HG02973 (cell line): Measurements from ENCODE around the gene GIMAP5.

Experiments used
- ATAC-seq: cut with Tn5 transposase; IDR thresholded peaks from one replicate; pipeline ENCODE4 v1.9.1; 2021; ENCODE audit warnings: moderate library complexity; ENCODE audit not compliant: unreplicated experiment

The GIMAP5 gene

DNA sequence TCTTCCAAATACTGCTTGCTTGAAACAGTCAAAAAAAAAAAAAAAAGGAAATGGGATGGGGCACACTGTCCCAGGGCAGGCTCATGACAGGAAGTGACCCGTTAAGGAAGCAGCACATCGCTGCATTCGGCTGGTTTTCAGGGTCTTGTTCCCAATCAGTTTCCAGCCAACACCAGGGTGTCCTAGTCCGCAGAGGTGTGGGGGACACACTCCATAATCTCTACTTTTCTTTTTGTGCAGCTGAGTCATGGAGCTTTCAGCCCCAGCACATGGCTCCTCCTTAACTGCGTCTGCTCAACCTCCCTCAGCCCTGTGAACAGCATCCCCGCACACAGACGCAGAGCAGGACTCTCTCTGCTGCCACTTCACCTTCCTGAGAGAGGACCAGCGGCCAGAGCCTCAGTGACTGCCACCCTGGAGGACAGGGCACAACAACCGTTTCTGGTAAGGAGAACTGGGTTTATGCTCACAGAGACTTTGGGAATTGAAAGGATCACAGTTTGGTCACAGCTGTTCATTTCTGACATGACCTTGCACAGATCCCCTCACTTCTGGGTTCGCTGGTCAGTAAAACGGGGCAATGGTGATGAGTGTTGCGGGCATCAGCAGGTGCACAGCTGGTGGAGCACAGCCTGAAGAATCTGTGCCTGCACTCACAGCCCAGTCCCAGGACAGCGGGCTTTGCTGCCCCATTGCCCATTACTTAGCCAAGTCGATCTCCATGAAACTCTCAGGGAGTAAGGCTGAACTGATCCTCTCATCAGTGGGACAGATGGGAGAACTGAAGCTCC is at the start of gene GIMAP5:
GIMAP5 (plus strand) TSS at position 154 of the 791 bp plus-strand sequence. CDS start 3,467 bp downstream, outside the sequence.
- no peak for ATAC-seq

DNA sequence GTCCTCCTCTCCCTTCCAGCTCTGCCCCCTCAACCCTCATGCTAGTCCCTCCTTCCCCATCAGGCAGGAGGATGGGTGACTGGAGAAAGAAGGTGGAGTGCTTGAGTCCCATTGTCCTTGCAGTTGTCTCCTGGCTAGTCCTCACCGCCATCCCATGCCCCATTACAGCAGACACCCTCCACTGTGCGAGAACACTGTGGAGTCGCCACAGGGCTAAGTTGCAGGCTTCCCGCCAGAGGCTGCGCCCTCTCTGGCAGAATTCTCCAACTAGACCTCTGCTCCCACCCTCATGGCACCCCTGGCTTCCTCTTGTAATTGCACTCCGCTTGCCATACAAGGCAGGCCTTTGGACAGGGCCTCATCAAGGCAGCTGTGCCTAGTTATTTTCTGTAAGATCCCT is 48.6 kb upstream of the GIMAP5 start:
- ATAC-seq, result no peak

GRCh38 chr7:150695654-150696053 is 41.6 kb upstream of the GIMAP5 start:
- ATAC-seq, result no peak

GRCh38 chr7:150703209-150703608 is 34.0 kb upstream of the GIMAP5 start:
- no peak for ATAC-seq

DNA sequence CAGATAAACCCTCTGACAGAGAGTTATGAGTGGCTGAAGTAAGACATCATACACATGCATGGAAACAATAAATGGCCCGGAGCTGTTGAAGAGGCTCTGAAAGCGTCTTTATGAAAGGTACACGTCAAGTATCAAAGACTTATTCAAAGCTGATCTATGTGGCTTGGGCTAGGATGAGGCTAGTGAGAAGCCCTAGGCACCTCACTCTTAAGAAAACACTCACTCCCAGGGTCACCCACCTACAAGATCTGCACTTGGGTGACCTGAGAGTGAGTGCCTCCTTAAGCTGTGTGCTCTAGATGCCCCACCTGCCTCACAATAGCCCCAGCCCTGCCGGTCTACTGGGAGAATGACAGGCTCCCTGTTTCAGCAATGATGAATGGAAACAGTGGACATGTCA is 21.9 kb upstream of the GIMAP5 start:
- no peak for ATAC-seq

DNA sequence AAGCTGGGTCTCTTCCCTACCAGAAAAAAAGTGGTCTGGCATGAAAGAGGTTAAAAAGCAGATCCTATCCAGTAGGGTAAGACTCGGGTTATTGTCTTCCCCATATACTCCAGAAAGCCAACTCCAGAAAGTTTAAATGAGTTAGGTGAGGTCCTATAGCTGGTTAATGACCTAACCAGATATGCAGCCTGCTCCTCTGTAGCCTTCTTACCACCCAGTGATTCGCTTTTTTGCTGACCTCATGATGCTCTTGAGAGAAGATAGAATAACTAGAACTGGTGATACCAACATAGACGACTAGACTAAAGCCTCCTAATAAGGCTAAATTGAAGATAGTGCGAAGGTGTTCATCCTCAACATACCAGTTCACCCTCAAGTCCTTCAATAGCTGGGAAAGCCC is 21.5 kb upstream of the GIMAP5 start:
- ATAC-seq, result no peak

DNA sequence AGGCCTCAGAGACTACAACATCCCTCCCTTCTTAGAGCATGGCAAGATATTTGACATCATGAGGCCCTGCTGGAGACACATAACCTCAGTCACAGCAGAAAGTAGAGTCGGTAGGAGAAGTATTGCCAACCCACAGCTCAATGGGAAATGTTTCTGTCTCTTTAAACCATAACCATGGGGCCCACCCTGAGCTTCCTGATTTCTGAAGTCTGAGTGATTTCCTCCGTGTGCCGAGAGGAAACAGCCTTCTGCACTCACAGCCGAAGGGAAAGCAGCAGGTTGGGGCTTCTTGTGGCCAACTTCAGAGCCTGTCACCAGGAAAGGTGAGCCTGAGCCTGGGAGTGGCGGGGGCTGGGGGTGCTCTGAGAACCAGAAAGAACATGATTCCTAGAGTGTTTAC is 20.9 kb upstream of the GIMAP5 start, which contains the start of gene GIMAP1:
GIMAP1 (plus strand) TSS at position 246 of the 400 bp plus-strand sequence. CDS start 2,435 bp downstream, outside the sequence.
- peak; percentile 66 for ATAC-seq

DNA sequence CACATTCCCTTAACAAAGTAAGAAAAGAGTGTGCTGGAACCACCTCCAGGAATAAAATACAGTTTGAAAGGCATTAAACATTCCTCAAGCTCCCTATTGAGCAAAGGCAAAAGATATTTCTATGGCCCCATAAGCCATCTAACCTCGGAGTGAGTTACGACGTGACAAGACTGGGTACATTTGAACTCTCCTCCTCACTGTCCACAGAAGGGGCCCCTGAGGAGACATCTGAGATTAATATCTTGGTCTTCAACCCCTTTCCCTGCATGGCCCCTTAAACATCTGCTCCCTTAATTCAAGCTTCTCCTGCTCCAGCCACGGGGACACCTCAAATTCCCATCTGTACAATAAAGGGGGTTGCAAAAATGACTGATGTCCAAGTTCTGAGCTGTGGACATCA is 20.3 kb upstream of the GIMAP5 start:
- ATAC-seq, result no peak

DNA sequence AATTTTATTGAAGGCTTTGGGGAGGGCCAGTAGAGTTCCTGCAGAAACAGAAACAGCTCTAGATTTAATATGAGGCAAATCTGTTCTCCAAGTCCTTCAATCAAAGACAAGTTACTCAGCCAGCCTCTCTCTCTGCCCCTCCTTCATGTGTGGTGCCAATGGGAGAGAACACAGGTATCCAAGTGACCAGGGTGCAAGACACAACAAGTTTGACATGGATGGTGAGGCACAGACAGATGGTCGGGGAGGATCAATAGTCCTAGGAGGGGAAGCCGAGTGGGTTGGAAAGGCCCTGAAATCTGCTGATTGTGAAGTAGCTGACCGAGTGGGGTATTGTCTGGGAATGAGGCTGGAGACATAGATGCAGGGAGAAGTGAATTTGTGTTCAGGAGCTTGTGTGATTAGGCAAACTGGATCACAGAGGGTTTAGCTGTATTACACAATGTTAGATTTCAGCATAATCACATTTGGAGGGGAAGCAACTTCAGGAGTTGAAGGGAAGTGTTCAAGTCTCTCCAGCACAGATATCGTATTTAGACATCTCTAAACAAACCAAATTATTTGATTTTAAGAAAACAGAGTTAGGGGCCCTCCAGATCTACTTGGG is 19.3 kb upstream of the GIMAP5 start:
- ATAC-seq, result no peak

GRCh38 chr7:150719436-150719835 is 17.8 kb upstream of the GIMAP5 start:
- ATAC-seq, result no peak

GRCh38 chr7:150719960-150720891 is 17.0 kb upstream of the GIMAP5 start:
- no peak for ATAC-seq

DNA sequence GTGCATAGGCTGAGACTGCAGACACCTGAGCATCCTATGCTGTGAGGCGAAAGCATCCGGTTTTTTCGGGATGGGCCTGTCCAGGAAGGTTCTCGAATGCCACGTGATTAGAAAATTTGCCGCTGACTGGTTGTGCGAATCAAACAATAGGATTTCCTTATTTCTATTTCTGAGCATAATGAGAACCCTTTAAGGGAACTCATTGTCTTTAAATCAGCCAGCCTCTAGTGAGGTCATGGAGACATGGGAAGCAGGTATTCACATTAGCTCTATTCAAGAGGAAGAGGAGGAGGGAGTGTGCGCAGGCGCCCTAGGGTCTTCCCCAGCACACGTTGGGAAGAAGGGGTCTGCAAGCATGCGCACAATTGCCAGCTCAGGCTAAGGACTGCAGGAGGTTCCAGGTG is 15.2 kb upstream of the GIMAP5 start:
- no peak for ATAC-seq

GRCh38 chr7:150722431-150722931 is 14.7 kb upstream of the GIMAP5 start:
- ATAC-seq, result no peak

GRCh38 chr7:150723467-150723866 is 13.8 kb upstream of the GIMAP5 start:
- no peak for ATAC-seq

- ATAC-seq, result no peak
Measured at GRCh38 chr7:150727381-150727780, 9.8 kb upstream of the GIMAP5 start.

GRCh38 chr7:150728011-150728410 is 9.2 kb upstream of the GIMAP5 start:
- no peak for ATAC-seq

DNA sequence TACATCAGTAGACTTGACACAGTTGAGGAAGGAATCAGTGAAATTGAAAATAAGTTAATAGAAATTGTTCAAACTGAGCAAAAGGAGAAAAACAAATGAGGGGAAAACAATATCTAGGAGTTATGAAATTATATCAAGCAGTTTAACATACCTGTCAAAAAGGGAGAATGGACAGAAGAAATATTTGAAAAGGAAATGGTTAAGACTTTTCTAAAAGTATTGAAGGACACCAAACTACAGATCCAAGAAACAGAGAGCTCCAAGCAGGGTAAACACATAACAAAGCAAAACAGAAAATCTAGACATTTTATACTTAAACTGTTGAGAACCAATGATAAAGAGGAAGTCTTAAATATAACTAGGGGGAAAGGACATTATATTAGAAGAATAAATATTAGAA is 8.6 kb upstream of the GIMAP5 start:
- no peak for ATAC-seq

DNA sequence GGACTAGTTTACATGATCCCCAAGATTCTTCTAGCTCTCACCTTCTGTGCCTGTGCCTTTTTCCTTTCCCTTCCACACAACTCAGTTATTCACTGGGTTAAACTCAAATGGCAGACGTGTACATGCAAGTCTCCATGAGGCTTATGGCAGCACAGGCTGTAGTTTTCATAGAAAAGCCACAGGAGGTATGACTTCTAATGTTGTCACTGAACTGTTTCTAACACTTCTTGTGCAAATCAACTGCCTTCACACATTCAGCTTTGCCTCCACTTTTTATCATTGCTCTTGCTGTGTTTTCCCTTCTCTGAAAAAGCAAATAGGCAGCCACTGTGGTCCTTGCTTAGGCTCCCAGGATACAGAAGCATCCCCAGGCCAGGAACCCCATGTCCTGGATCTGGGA is 5.3 kb upstream of the GIMAP5 start:
- no peak for ATAC-seq

GRCh38 chr7:150732786-150733481 is 4.3 kb upstream of the GIMAP5 start:
- ATAC-seq, result no peak

- ATAC-seq, result no peak
Measured at GRCh38 chr7:150733482-150734095, 3.6 kb upstream of the GIMAP5 start.
